HCT116 (cell line): ENCODE data around the gene CLEC16A. TPM values are rescaled to one million over a fixed set of nuclear protein-coding genes. Genes with fewer than 3 reads are reported as not detected.
A peak's percentile ranks its signal among the peaks of the same experiment; 100 is the strongest.

Experiments used
- ATAC-seq: fragments of 200-7000 bp; cut with Tn5 transposase; 2 replicates; pipeline ENCODE4 v1.9.1; 2020; ENCODE audit warnings: mild to moderate bottlenecking, moderate library complexity
- BruUV-seq: library from RNA; stranded (reverse); fragments of 400-500 nt; replicated peaks from 2 replicates; lab custom pipeline; 2021; lab: Mats Ljungman, UMichigan
- CTCF ChIA-PET: fragments of 300-600 bp; sonication (Branson Sonifier 250); formaldehyde crosslinking; loops from one replicate; lab custom pipeline; 2021; ENCODE audit warnings: antibody characterized with exemption; lab: Charles Lee
- POLR2A ChIA-PET: fragments of 300-600, 350-600 bp; sonication (Branson Sonifier 250); formaldehyde crosslinking; loops from one replicate; lab custom pipeline; 2021; ENCODE audit warnings: antibody characterized with exemption; lab: Charles Lee
- RAD21 ChIA-PET, 2 experiments: fragments of 300-600 bp; sonication (Branson Sonifier 250); formaldehyde crosslinking; loops; one replicate each; lab custom pipeline; 2023; ENCODE audit warnings: low total read pairs in 2 of 2; ENCODE audit not compliant: uncharacterized antibody in 2 of 2, unreplicated experiment in 2 of 2, low non-redundant PET in 1 of 2; lab: Charles Lee
- DNase-seq: peaks from one replicate; pipeline ENCODE4 v3.0.0-alpha.2; 2010; ENCODE audit warnings: low read depth, low spot score
- H2AFZ ChIP-seq: fragments of 200-600 bp; shearing (Covaris generic), sonication (generic); 2 replicates; pipeline ENCODE4 v1.6.1; 2017; ENCODE audit warnings: low read depth, mixed run types, mixed read lengths, antibody characterized with exemption, low read length; ENCODE audit not compliant: poor library complexity, severe bottlenecking
- H3K27ac ChIP-seq: 2 replicates; pipeline ENCODE4 v1.5.1; 2012; ENCODE audit warnings: low read depth, low read length
- H3K27me3 ChIP-seq: fragments of 200-600 bp; sonication (generic); 2 replicates; pipeline ENCODE4 v1.6.1; 2016; ENCODE audit warnings: mixed run types, low read length, mixed read lengths; ENCODE audit not compliant: insufficient read depth
- H3K36me3 ChIP-seq, 2 experiments: fragments of 200-500 bp in 1 of 2; fragments of 200-600 bp in 1 of 2; sonication (Bioruptor generic) in 1 of 2; sonication (generic) in 1 of 2; 2 replicates each; pipeline versions ENCODE4 v1.5.1 to v1.6.1; 2014 to 2016; ENCODE audit warnings: low read length in 2 of 2, inconsistent platforms in 1 of 2, mixed read lengths in 1 of 2, mixed run types in 1 of 2; ENCODE audit not compliant: insufficient read depth in 2 of 2, control insufficient read depth in 1 of 2
- H3K4me1 ChIP-seq, 2 experiments: fragments of 200-600 bp in 1 of 2; sonication (generic) in 1 of 2; 2 replicates each; pipeline versions ENCODE4 v1.5.1 to v1.6.1; 2012 to 2017; ENCODE audit warnings: low read length in 2 of 2, inconsistent platforms in 1 of 2, mild to moderate bottlenecking in 1 of 2, mixed read lengths in 1 of 2, mixed run types in 1 of 2, moderate library complexity in 1 of 2; ENCODE audit not compliant: insufficient read depth in 2 of 2, control insufficient read depth in 1 of 2
- H3K4me2 ChIP-seq: fragments of 200-600 bp; sonication (generic); 2 replicates; pipeline ENCODE4 v1.6.1; 2017; ENCODE audit warnings: mixed run types, low read length, mixed read lengths
- H3K4me3 ChIP-seq, 2 experiments: fragments of 200-600 bp in 1 of 2; sonication (generic) in 1 of 2; replicated peaks in 1 of 2; 2 replicates each; pipeline ENCODE4 v1.5.1; 2011 to 2016; ENCODE audit warnings: low read length in 2 of 2, control low read depth in 1 of 2, low read depth in 1 of 2, mild to moderate bottlenecking in 1 of 2, mixed read lengths in 1 of 2, mixed run types in 1 of 2
- H3K79me2 ChIP-seq: fragments of 200-600 bp; sonication (generic); 2 replicates; pipeline ENCODE4 v1.6.1; 2017; ENCODE audit warnings: mild to moderate bottlenecking, mixed run types, low read length, moderate library complexity, mixed read lengths; ENCODE audit not compliant: insufficient read depth
- H3K9ac ChIP-seq: fragments of 200-600 bp; sonication (generic); 2 replicates; pipeline ENCODE4 v1.6.1; 2016; ENCODE audit warnings: low read length, mixed read lengths
- H3K9me2 ChIP-seq: fragments of 200-600 bp; sonication (generic), shearing (Covaris generic); 2 replicates; pipeline ENCODE4 v1.6.1; 2017; ENCODE audit warnings: mixed run types, mild to moderate bottlenecking, moderate library complexity; ENCODE audit not compliant: insufficient read depth
- H3K9me3 ChIP-seq, 2 experiments: fragments of 200-500 bp in 1 of 2; fragments of 200-600 bp in 1 of 2; sonication (Bioruptor generic) in 1 of 2; sonication (generic) in 1 of 2; 2 replicates each; pipeline ENCODE4 v1.6.1; 2014 to 2017; ENCODE audit warnings: low read length in 2 of 2, mixed read lengths in 2 of 2, inconsistent platforms in 1 of 2, low read depth in 1 of 2, mild to moderate bottlenecking in 1 of 2, mixed run types in 1 of 2, moderate library complexity in 1 of 2; ENCODE audit not compliant: control insufficient read depth in 1 of 2, insufficient read depth in 1 of 2
- H4K20me1 ChIP-seq: fragments of 200-600 bp; sonication (generic), shearing (Covaris generic); 2 replicates; pipeline ENCODE4 v1.6.1; 2017; ENCODE audit warnings: mixed run types, mild to moderate bottlenecking, moderate library complexity; ENCODE audit not compliant: insufficient read depth
- CBX3 ChIP-seq: IDR thresholded peaks from 2 replicates; pipeline ENCODE4 v1.6.1; 2012; ENCODE audit warnings: low read depth
- EGR1 ChIP-seq: IDR thresholded peaks from 2 replicates; pipeline ENCODE4 v1.6.1; 2012; ENCODE audit warnings: low read depth
- ELF1 ChIP-seq: IDR thresholded peaks from 2 replicates; pipeline ENCODE4 v1.6.1; 2012; ENCODE audit warnings: low read depth, borderline replicate concordance
- EZH2 ChIP-seq: fragments of 200-600 bp; sonication (generic); IDR thresholded peaks from 2 replicates; pipeline ENCODE4 v1.6.1; 2017; ENCODE audit warnings: antibody characterized with exemption, mixed run types
- EZH2phosphoT487 ChIP-seq: fragments of 200-600 bp; IDR thresholded peaks from 2 replicates; pipeline ENCODE4 v1.6.1; 2018; ENCODE audit warnings: antibody characterized with exemption, borderline replicate concordance
- MAX ChIP-seq: IDR thresholded peaks from 2 replicates; pipeline ENCODE4 v1.6.1; 2012
- POLR2A ChIP-seq: IDR thresholded peaks from 2 replicates; pipeline ENCODE4 v1.7.0; 2011; ENCODE audit warnings: borderline replicate concordance; ENCODE audit not compliant: insufficient read depth, insufficient read length; ENCODE audit errors: extremely low read depth
- POLR2AphosphoS5 ChIP-seq: IDR thresholded peaks from 2 replicates; pipeline ENCODE4 v1.6.1; 2011; ENCODE audit warnings: mild to moderate bottlenecking, low read depth, low read length, moderate library complexity
- RAD21 ChIP-seq: IDR thresholded peaks from 2 replicates; pipeline ENCODE4 v1.6.1; 2012; ENCODE audit warnings: low read depth, mild to moderate bottlenecking
- SIN3A ChIP-seq: IDR thresholded peaks from 2 replicates; pipeline ENCODE4 v1.6.1; 2012; ENCODE audit warnings: low read depth
- SP1 ChIP-seq: IDR thresholded peaks from 2 replicates; pipeline ENCODE4 v1.6.1; 2012; ENCODE audit warnings: low read depth
- SRF ChIP-seq: IDR thresholded peaks from 2 replicates; pipeline ENCODE4 v1.6.1; 2012; ENCODE audit warnings: low read depth
- TCF7L2 ChIP-seq: IDR thresholded peaks from 2 replicates; pipeline ENCODE4 v1.7.0; 2011; ENCODE audit warnings: borderline replicate concordance, inconsistent platforms; ENCODE audit not compliant: insufficient read depth, insufficient read length; ENCODE audit errors: extremely low read depth
- YY1 ChIP-seq: IDR thresholded peaks from 2 replicates; pipeline ENCODE4 v1.6.1; 2011; ENCODE audit warnings: low read length, low read depth, moderate library complexity, mild to moderate bottlenecking; ENCODE audit not compliant: insufficient replicate concordance; ENCODE audit errors: extremely low read depth
- ZFX ChIP-seq: fragments of 450-650 bp; IDR thresholded peaks from 2 replicates; pipeline ENCODE4 v1.6.1; 2017
- ZNF274 ChIP-seq: fragments of 200-500 bp; sonication (Bioruptor generic); IDR thresholded peaks from 2 replicates; pipeline ENCODE4 v1.6.1; 2014; ENCODE audit warnings: mild to moderate bottlenecking, low read depth, low read length, inconsistent platforms
- intact Hi-C: fragments of 100-400 bp; cut with micrococcal nuclease; formaldehyde crosslinking; loops from 2 replicates; pipeline ENCODE4 v1.10.0; 2022
- total RNA-seq: library from RNA; stranded (reverse); gene quantifications from one replicate; pipeline ENCODE4 v1.2.1, GENCODE V29; 2021; ENCODE audit not compliant: unreplicated experiment
- TF ChIP-seq, protein P1 (sequence below): IDR thresholded peaks from 2 replicates; pipeline ENCODE4 v1.6.1; 2012; ENCODE audit warnings: low read depth
- TF ChIP-seq, protein P2 (sequence below): IDR thresholded peaks from 2 replicates; pipeline ENCODE4 v1.6.1; 2011; ENCODE audit warnings: mild to moderate bottlenecking, low read length, moderate library complexity; ENCODE audit not compliant: insufficient replicate concordance; ENCODE audit errors: extremely low read depth
- TF ChIP-seq, protein P3 (sequence below): IDR thresholded peaks from 2 replicates; pipeline ENCODE4 v1.6.1; 2012

The CLEC16A gene
- total RNA-seq, 1 experiment from 2014 or later, result 18.0 TPM

GRCh38 chr16:10949424-10949970 is 5.1 kb downstream of the CLEC16A start:
- CTCF ChIA-PET, result interaction anchor here (2.8 kb wide), 1 partner anchor 10 kb away, joined by 10 read pairs; no protein-coding TSS in a partner anchor
- no peak overlapping the region for H3K4me3 ChIP-seq
- H3K27ac ChIP-seq, result no peak overlapping the region
- H3K9ac ChIP-seq, result no peak overlapping the region
- no peaks in the 10 kb centered on the region for H3K9me3 ChIP-seq
- DNase-seq (no peak), ATAC-seq (peak; percentile 18; the same call in 1 of the 2 replicates)
- H3K4me2 ChIP-seq, result peak overlapping the region; percentile 29
- TF ChIP-seq SRF, result no peak
- TF ChIP-seq CBX3, result no peak
- TF ChIP-seq EGR1, result no peak
- TF ChIP-seq ZFX, result no peak
- no peak for TF ChIP-seq MAX
- TF ChIP-seq EZH2, result no peak
- TF ChIP-seq, protein P1, sequence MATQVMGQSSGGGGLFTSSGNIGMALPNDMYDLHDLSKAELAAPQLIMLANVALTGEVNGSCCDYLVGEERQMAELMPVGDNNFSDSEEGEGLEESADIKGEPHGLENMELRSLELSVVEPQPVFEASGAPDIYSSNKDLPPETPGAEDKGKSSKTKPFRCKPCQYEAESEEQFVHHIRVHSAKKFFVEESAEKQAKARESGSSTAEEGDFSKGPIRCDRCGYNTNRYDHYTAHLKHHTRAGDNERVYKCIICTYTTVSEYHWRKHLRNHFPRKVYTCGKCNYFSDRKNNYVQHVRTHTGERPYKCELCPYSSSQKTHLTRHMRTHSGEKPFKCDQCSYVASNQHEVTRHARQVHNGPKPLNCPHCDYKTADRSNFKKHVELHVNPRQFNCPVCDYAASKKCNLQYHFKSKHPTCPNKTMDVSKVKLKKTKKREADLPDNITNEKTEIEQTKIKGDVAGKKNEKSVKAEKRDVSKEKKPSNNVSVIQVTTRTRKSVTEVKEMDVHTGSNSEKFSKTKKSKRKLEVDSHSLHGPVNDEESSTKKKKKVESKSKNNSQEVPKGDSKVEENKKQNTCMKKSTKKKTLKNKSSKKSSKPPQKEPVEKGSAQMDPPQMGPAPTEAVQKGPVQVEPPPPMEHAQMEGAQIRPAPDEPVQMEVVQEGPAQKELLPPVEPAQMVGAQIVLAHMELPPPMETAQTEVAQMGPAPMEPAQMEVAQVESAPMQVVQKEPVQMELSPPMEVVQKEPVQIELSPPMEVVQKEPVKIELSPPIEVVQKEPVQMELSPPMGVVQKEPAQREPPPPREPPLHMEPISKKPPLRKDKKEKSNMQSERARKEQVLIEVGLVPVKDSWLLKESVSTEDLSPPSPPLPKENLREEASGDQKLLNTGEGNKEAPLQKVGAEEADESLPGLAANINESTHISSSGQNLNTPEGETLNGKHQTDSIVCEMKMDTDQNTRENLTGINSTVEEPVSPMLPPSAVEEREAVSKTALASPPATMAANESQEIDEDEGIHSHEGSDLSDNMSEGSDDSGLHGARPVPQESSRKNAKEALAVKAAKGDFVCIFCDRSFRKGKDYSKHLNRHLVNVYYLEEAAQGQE, result no peak
- TF ChIP-seq, protein P2, sequence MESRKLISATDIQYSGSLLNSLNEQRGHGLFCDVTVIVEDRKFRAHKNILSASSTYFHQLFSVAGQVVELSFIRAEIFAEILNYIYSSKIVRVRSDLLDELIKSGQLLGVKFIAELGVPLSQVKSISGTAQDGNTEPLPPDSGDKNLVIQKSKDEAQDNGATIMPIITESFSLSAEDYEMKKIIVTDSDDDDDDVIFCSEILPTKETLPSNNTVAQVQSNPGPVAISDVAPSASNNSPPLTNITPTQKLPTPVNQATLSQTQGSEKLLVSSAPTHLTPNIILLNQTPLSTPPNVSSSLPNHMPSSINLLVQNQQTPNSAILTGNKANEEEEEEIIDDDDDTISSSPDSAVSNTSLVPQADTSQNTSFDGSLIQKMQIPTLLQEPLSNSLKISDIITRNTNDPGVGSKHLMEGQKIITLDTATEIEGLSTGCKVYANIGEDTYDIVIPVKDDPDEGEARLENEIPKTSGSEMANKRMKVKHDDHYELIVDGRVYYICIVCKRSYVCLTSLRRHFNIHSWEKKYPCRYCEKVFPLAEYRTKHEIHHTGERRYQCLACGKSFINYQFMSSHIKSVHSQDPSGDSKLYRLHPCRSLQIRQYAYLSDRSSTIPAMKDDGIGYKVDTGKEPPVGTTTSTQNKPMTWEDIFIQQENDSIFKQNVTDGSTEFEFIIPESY, result no peak
- no peak for TF ChIP-seq ZNF274
- TF ChIP-seq POLR2A, result no peak
- TF ChIP-seq EZH2phosphoT487, result no peak
- TF ChIP-seq RAD21, result no peak
- TF ChIP-seq SP1, result no peak
- TF ChIP-seq, protein P3, sequence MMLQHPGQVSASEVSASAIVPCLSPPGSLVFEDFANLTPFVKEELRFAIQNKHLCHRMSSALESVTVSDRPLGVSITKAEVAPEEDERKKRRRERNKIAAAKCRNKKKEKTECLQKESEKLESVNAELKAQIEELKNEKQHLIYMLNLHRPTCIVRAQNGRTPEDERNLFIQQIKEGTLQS, result no peak
- no peak for TF ChIP-seq POLR2AphosphoS5
- no peak for TF ChIP-seq SIN3A
- no peak for TF ChIP-seq YY1
- TF ChIP-seq ELF1, result no peak
- no peak for TF ChIP-seq TCF7L2
- no TSS peak for BruUV-seq
- POLR2A ChIA-PET, result interaction anchor here (2.0 kb wide), 1 partner anchor 306 kb away, joined by 5 read pairs; the partner anchor contains the start of gene SOCS1
- no peaks in the 10 kb centered on the region for H3K36me3 ChIP-seq
- H4K20me1 ChIP-seq, result no peaks in the 10 kb centered on the region
- H2AFZ ChIP-seq, result no peak overlapping the region
- RAD21 ChIA-PET, result no interaction called here
- intact Hi-C loops, result no loop called here
- no peaks in the 10 kb centered on the region for H3K27me3 ChIP-seq
- H3K79me2 ChIP-seq, result peaks cover 67% of the 10 kb centered on the region
- H3K4me1 ChIP-seq, result peaks cover 27 to 50% of the 10 kb centered on the region in 2 experiments
- H3K9me2 ChIP-seq, result no peaks in the 10 kb centered on the region
